Activated naive CD4-positive, alpha-beta T cell treated with anti-CD3 and anti-CD28 coated beads, Interleukin-2, amount 10 ng/mL, durations not matched to agents 7 days and 5 days (primary cell): ENCODE results near the gene JAK1.

Experiments
- CTCF ChIA-PET: fragments of 350-600 bp; sonication (Branson Sonifier 250); formaldehyde crosslinking; loops from one replicate; lab custom pipeline; 2021; ENCODE audit warnings: antibody characterized with exemption; lab: Charles Lee
- DNase-seq: peaks from one replicate; pipeline ENCODE4 v3.0.0-alpha.2; 2020
- H3K27ac Mint-ChIP-seq: one replicate; pipeline ENCODE4 v1.8.0; 2021; ENCODE audit warnings: mild to moderate bottlenecking, moderate library complexity, mixed read lengths
- H3K27me3 Mint-ChIP-seq: one replicate; pipeline ENCODE4 v1.8.0; 2021; ENCODE audit warnings: mild to moderate bottlenecking, mixed read lengths
- H3K36me3 Mint-ChIP-seq: one replicate; pipeline ENCODE4 v1.8.0; 2021; ENCODE audit warnings: mixed read lengths
- H3K4me1 Mint-ChIP-seq: one replicate; pipeline ENCODE4 v1.8.0; 2021; ENCODE audit warnings: mixed read lengths
- H3K4me3 Mint-ChIP-seq: one replicate; pipeline ENCODE4 v1.8.0; 2021; ENCODE audit warnings: mild to moderate bottlenecking, moderate library complexity, mixed read lengths
- H3K9me3 Mint-ChIP-seq: one replicate; pipeline ENCODE4 v1.8.0; 2021; ENCODE audit warnings: mixed read lengths

The JAK1 gene

GRCh38 chr1:64861611-64862010 is 104.7 kb downstream of the JAK1 start:
- Mint-ChIP-seq H3K36me3 (peaks cover 79% of the 10 kb centered on the region), H3K4me1 (peaks cover 33% of the 10 kb centered on the region), H3K27me3 (no peaks in the 10 kb centered on the region), H3K4me3 (no peak overlapping the region), H3K27ac (no peak overlapping the region), H3K9me3 (no peaks in the 10 kb centered on the region)
- DNase-seq, result no peak
- CTCF ChIA-PET, result interaction anchor here (0.6 to 1.0 kb wide), 2 partner anchors 179 to 214 kb away, joined by 3 to 4 read pairs; no protein-coding TSS in a partner anchor

DNA sequence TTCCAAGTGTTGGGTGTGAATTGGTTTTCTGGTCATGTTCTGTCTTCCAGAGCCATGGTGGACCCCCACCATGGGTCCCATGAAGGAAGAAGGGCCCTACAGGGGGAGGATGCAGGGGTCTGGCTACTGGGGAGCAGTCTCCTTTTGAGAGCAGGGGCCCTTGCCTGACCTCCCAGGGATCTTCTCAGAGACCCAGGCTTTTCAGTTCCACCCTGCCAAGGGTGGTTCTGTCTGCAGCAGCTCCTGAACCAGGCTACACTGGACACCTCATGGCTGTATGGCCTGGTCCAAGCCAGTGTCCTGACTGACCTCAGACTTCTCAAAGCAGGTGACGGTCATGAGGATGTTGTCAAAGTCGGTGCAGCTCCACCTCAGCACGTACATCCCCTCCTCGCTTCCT is 109.0 kb downstream of the JAK1 start:
- Mint-ChIP-seq H3K36me3 (peaks cover 71% of the 10 kb centered on the region), H3K4me1 (peaks cover 7% of the 10 kb centered on the region), H3K27me3 (no peaks in the 10 kb centered on the region), H3K4me3 (no peak overlapping the region), H3K27ac (no peak overlapping the region), H3K9me3 (no peaks in the 10 kb centered on the region)
- DNase-seq, result no peak
- CTCF ChIA-PET, result no interaction called here

DNA sequence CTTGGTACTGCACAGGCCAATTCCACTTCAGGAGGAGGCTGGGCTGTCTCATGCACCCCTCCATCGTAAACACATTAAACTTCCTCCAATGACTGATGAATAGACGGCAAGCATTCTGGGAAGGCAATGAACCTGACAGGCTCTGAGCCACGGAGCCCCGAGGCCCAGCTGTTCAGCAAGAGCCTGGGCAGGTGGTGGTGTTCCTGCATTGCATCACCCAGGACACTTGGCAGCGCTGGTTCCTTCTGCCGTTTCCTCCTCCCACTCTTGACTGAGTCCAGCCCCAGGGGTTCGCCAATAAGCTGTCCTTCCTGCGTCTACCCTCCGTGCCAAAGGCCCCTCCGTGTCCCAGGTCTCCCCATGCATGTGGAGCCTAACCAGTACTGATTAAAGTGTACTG is 109.8 kb downstream of the JAK1 start:
- CTCF ChIA-PET, result interaction anchor here (0.6 kb wide), 1 partner anchor 510 kb away, joined by 3 read pairs; no protein-coding TSS in a partner anchor
- no peak for DNase-seq
- H3K9me3 Mint-ChIP-seq, result no peaks in the 10 kb centered on the region
- no peak overlapping the region for H3K27ac Mint-ChIP-seq
- H3K4me3 Mint-ChIP-seq, result no peak overlapping the region
- no peaks in the 10 kb centered on the region for H3K27me3 Mint-ChIP-seq
- peaks cover 2% of the 10 kb centered on the region for H3K4me1 Mint-ChIP-seq
- H3K36me3 Mint-ChIP-seq, result peaks cover 73% of the 10 kb centered on the region

- CTCF ChIA-PET, result no interaction called here
- Mint-ChIP-seq H3K36me3 (peaks cover 71% of the 10 kb centered on the region), H3K9me3 (no peaks in the 10 kb centered on the region), H3K27me3 (no peaks in the 10 kb centered on the region), H3K4me1 (no peaks in the 10 kb centered on the region), H3K4me3 (no peak overlapping the region), H3K27ac (no peak overlapping the region)
- no peak for DNase-seq
These were observed 110.8 kb downstream of the JAK1 start for GRCh38 chr1:64855557-64855956.

GRCh38 chr1:64854674-64855073 is 111.7 kb downstream of the JAK1 start:
- no peaks in the 10 kb centered on the region for H3K27me3 Mint-ChIP-seq
- H3K4me1 Mint-ChIP-seq, result no peaks in the 10 kb centered on the region
- DNase-seq, result no peak
- peaks cover 75% of the 10 kb centered on the region for H3K36me3 Mint-ChIP-seq
- no peaks in the 10 kb centered on the region for H3K9me3 Mint-ChIP-seq
- H3K4me3 Mint-ChIP-seq, result no peak overlapping the region
- CTCF ChIA-PET, result no interaction called here
- peak overlapping the region; percentile 37 for H3K27ac Mint-ChIP-seq

GRCh38 chr1:64851664-64852063 is 114.7 kb downstream of the JAK1 start:
- DNase-seq, result no peak
- CTCF ChIA-PET, result interaction anchor here (0.5 kb wide), 1 partner anchor 26 kb away, joined by 3 read pairs; no protein-coding TSS in a partner anchor
- Mint-ChIP-seq H3K4me1 (no peaks in the 10 kb centered on the region), H3K4me3 (no peak overlapping the region), H3K36me3 (peaks cover 67% of the 10 kb centered on the region), H3K27ac (no peak overlapping the region), H3K9me3 (no peaks in the 10 kb centered on the region), H3K27me3 (no peaks in the 10 kb centered on the region)

DNA sequence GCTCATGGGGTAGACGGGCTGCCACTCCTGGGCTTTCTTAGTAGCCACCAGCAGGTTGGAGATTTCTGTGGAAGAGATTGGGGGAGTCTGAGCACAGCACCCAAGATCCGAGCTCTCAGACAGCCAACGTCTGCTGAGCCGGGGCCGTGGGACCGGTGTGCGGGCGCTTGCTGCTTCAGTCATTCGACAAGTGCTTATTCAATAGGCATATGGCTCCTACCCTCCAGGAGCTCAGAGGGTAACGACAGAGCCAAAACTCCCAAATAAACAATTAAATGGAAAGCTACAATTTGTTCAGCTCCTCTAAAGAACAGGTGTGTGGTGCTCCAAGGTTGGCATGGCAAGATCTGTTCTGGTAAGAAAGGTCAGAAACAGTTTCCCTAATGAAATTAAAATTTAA is 115.5 kb downstream of the JAK1 start:
- H3K4me3 Mint-ChIP-seq, result no peak overlapping the region
- no peak for DNase-seq
- H3K9me3 Mint-ChIP-seq, result no peaks in the 10 kb centered on the region
- H3K36me3 Mint-ChIP-seq, result peaks cover 69% of the 10 kb centered on the region
- no peaks in the 10 kb centered on the region for H3K27me3 Mint-ChIP-seq
- H3K27ac Mint-ChIP-seq, result no peak overlapping the region
- CTCF ChIA-PET, result no interaction called here
- no peaks in the 10 kb centered on the region for H3K4me1 Mint-ChIP-seq

DNA sequence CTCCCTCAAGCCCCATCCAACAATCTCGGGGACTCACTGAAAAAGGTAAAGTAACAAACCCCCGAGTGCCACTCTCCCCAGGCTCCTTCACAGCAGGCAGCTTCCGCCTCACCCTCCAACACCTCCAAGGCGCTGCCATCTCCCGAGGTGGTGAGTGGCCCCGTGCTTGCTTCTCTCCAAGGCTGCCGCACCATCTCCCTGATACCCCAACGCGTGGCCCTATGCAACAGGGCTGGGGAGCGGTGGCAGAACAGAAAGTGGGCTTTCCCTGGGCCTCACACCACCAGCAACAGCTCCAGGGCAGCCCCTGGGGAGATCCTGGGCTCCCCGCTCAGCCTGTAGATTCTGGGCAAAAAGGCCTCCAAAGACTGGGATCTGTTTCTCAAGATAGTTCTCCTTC is 116.4 kb downstream of the JAK1 start:
- no peak overlapping the region for H3K4me3 Mint-ChIP-seq
- no peaks in the 10 kb centered on the region for H3K27me3 Mint-ChIP-seq
- H3K9me3 Mint-ChIP-seq, result no peaks in the 10 kb centered on the region
- H3K27ac Mint-ChIP-seq, result no peak overlapping the region
- DNase-seq, result no peak
- CTCF ChIA-PET, result no interaction called here
- no peaks in the 10 kb centered on the region for H3K4me1 Mint-ChIP-seq
- H3K36me3 Mint-ChIP-seq, result peaks cover 65% of the 10 kb centered on the region

DNA sequence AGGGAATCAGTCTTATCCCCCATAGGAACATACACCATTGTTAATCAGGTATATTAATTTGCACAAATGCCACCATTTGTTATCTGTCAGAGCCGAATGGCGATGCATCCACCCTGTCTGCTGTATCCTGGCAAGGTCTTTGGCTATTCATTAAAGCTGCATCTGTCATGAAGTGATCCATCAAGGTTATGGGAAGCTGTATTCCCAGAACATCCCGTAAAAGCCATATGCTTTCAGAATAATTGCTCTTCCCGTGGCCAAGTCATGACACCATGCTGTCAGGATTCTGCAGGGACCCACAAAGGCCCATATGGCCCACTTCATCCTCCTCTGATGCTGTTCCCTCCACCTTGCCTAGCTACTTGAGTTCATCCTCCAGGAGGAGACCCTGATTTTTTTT is 117.5 kb downstream of the JAK1 start:
- no peak overlapping the region for H3K27ac Mint-ChIP-seq
- no peaks in the 10 kb centered on the region for H3K9me3 Mint-ChIP-seq
- H3K4me3 Mint-ChIP-seq, result no peak overlapping the region
- H3K4me1 Mint-ChIP-seq, result no peaks in the 10 kb centered on the region
- H3K36me3 Mint-ChIP-seq, result peaks cover 70% of the 10 kb centered on the region
- CTCF ChIA-PET, result interaction anchor here (0.6 to 0.8 kb wide), 2 partner anchors 11 to 32 kb away, joined by 3 read pairs; no protein-coding TSS in a partner anchor
- H3K27me3 Mint-ChIP-seq, result no peaks in the 10 kb centered on the region
- no peak for DNase-seq

GRCh38 chr1:64848136-64848535 is 118.2 kb downstream of the JAK1 start:
- no peak overlapping the region for H3K27ac Mint-ChIP-seq
- no peaks in the 10 kb centered on the region for H3K27me3 Mint-ChIP-seq
- no peak for DNase-seq
- H3K36me3 Mint-ChIP-seq, result peaks cover 69% of the 10 kb centered on the region
- H3K4me3 Mint-ChIP-seq, result no peak overlapping the region
- no peaks in the 10 kb centered on the region for H3K4me1 Mint-ChIP-seq
- CTCF ChIA-PET, result no interaction called here
- H3K9me3 Mint-ChIP-seq, result no peaks in the 10 kb centered on the region

DNA sequence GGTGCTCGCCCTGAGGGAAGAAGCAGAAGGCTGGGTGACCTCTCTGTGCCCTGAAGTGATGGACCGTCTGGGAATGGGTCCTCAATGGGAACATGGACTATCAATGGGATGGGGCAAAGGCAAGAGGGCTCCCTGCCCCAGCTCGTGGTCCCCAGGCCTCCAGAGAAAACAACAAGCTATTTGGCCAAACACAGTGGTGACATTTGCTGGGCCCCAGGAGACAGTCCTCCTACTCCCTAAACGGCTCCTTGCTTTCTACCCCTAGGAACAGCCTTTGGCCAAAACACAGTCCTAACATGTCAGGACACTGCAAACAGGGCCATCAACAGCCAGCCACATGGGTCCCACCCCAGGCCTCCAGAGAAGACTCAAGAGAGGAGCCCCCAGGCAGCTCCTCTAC is 118.7 kb downstream of the JAK1 start:
- CTCF ChIA-PET, result no interaction called here
- no peaks in the 10 kb centered on the region for H3K27me3 Mint-ChIP-seq
- no peak overlapping the region for H3K4me3 Mint-ChIP-seq
- no peaks in the 10 kb centered on the region for H3K9me3 Mint-ChIP-seq
- H3K27ac Mint-ChIP-seq, result no peak overlapping the region
- H3K36me3 Mint-ChIP-seq, result peaks cover 74% of the 10 kb centered on the region
- H3K4me1 Mint-ChIP-seq, result no peaks in the 10 kb centered on the region
- DNase-seq, result no peak

GRCh38 chr1:64846573-64847430 is 119.5 kb downstream of the JAK1 start:
- Mint-ChIP-seq H3K4me3 (no peak overlapping the region), H3K36me3 (peaks cover 68% of the 10 kb centered on the region), H3K27ac (no peak overlapping the region), H3K27me3 (no peaks in the 10 kb centered on the region), H3K9me3 (no peaks in the 10 kb centered on the region), H3K4me1 (no peaks in the 10 kb centered on the region)
- CTCF ChIA-PET, result interaction anchor here (0.6 kb wide), 1 partner anchor 15 kb away, joined by 3 read pairs; no protein-coding TSS in a partner anchor
- DNase-seq, result no peak

GRCh38 chr1:64845831-64846425 is 120.4 kb downstream of the JAK1 start:
- peaks cover 67% of the 10 kb centered on the region for H3K36me3 Mint-ChIP-seq
- H3K27ac Mint-ChIP-seq, result no peak overlapping the region
- CTCF ChIA-PET, result interaction anchor here (0.6 kb wide), 1 partner anchor 14 kb away, joined by 3 read pairs; no protein-coding TSS in a partner anchor
- no peaks in the 10 kb centered on the region for H3K4me1 Mint-ChIP-seq
- H3K4me3 Mint-ChIP-seq, result no peak overlapping the region
- no peak for DNase-seq
- H3K27me3 Mint-ChIP-seq, result no peaks in the 10 kb centered on the region
- H3K9me3 Mint-ChIP-seq, result no peaks in the 10 kb centered on the region

DNA sequence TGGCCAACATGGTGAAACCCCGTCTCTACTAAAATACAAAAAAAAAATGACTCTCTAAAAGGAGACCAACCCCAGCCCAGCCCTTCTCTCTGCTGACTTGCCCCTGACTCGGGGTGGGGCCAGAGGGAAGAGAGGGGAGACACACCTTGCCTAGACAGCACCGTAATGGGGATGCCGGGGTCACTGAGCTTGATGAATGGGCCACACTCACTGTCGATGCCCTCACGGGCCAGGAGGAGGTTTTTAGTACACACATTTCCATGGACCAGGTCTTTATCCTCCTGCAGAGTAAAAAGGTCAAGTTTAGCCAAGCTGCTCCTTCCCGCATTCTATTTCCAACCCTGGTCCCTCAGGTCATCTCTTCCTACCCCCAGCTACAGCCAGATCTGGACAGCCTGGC is 121.7 kb downstream of the JAK1 start:
- Mint-ChIP-seq H3K4me3 (no peak overlapping the region), H3K36me3 (peaks cover 59% of the 10 kb centered on the region), H3K27ac (peak overlapping the region; percentile 1), H3K27me3 (no peaks in the 10 kb centered on the region), H3K4me1 (no peaks in the 10 kb centered on the region), H3K9me3 (no peaks in the 10 kb centered on the region)
- DNase-seq, result no peak
- CTCF ChIA-PET, result no interaction called here

DNA sequence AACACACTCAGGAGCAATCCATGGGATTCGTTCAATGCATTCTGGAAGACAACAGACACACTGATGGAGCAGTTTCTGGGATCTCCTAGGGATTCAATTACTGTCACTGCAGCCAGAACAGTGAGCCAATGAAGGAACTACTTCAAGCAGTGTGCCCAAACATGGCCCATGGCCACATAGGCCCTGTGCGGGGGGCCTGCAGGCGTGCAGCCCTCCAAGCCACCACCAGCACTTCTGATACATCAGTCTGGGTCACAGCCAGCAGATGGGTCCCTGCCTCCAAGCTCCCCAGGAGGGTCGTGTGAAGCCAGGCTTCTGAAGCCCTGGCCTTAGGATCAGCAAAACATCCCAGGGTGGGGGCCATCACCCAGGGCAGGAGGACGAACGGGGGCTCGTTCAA is 122.2 kb downstream of the JAK1 start:
- Mint-ChIP-seq H3K4me1 (no peaks in the 10 kb centered on the region), H3K27ac (peak overlapping the region; percentile 64)
- CTCF ChIA-PET, result no interaction called here

More for the DNA sequence above, 122.2 kb downstream of the JAK1 start:
- H3K9me3 Mint-ChIP-seq, result no peaks in the 10 kb centered on the region
- no peaks in the 10 kb centered on the region for H3K27me3 Mint-ChIP-seq
- H3K36me3 Mint-ChIP-seq, result peaks cover 59% of the 10 kb centered on the region
- DNase-seq, result no peak
- no peak overlapping the region for H3K4me3 Mint-ChIP-seq
